HG02678 (cell line): ENCODE results near the gene OR9A4.

Experiments used
- ATAC-seq: cut with Tn5 transposase; IDR thresholded peaks from one replicate; pipeline ENCODE4 v1.9.1; 2021; ENCODE audit warnings: mild to moderate bottlenecking, moderate library complexity; ENCODE audit not compliant: unreplicated experiment

OR9A4 gene

GRCh38 chr7:141945356-141945755 is 29.2 kb downstream of the OR9A4 start:
- no peak for ATAC-seq

GRCh38 chr7:141946796-141947195 is 30.6 kb downstream of the OR9A4 start, which contains the start of gene CLEC5A:
Gene CLEC5A, minus strand, starts transcription at chr7:141946974. Its CDS starts 682 bp downstream, at chr7:141946292.
- no peak for ATAC-seq

- no peak for ATAC-seq
These were observed 32.8 kb downstream of the OR9A4 start for GRCh38 chr7:141949021-141949420.

- ATAC-seq, result no peak
These were observed 33.3 kb downstream of the OR9A4 start for GRCh38 chr7:141949451-141949850.

GRCh38 chr7:141949911-141950310 is 33.7 kb downstream of the OR9A4 start:
- no peak for ATAC-seq

- ATAC-seq, result no peak
These were observed 34.6 kb downstream of the OR9A4 start for GRCh38 chr7:141950806-141951205.

GRCh38 chr7:141952461-141952860 is 36.3 kb downstream of the OR9A4 start:
- ATAC-seq, result no peak

GRCh38 chr7:141954334-141954733 is 38.1 kb downstream of the OR9A4 start:
- ATAC-seq, result no peak

GRCh38 chr7:141956084-141956483 is 39.9 kb downstream of the OR9A4 start:
- no peak for ATAC-seq

- peak; percentile 74 for ATAC-seq
These were observed 44.7 kb downstream of the OR9A4 start for GRCh38 chr7:141960687-141961422.
